GM21390 (cell line): Measurements from ENCODE around the gene PDK3.

Experiments
- ATAC-seq: cut with Tn5 transposase; IDR thresholded peaks from one replicate; pipeline ENCODE4 v1.9.1; 2021; ENCODE audit not compliant: unreplicated experiment

Gene PDK3

GRCh38 chrX:24464836-24465531 lies at the start of gene PDK3:
PDK3 (plus strand) TSS chrX:24465286; CDS start chrX:24465456, 170 bp downstream.
- peak; percentile 90 for ATAC-seq

GRCh38 chrX:24415921-24416320 lies 49.2 kb upstream of the PDK3 start:
- no peak for ATAC-seq

GRCh38 chrX:24423960-24424359 lies 41.1 kb upstream of the PDK3 start:
- ATAC-seq = no peak

GRCh38 chrX:24424948-24425347 lies 40.1 kb upstream of the PDK3 start:
- no peak for ATAC-seq

- ATAC-seq = no peak
Observed at GRCh38 chrX:24425806-24426205, 39.3 kb upstream of the PDK3 start.

GRCh38 chrX:24426340-24426913 lies 38.7 kb upstream of the PDK3 start:
- ATAC-seq = no peak

- ATAC-seq = no peak
Observed at GRCh38 chrX:24426921-24427746, 38.0 kb upstream of the PDK3 start.

- no peak for ATAC-seq
Observed at GRCh38 chrX:24427747-24428019, 37.4 kb upstream of the PDK3 start.

- ATAC-seq = no peak
Observed at GRCh38 chrX:24428516-24428915, 36.6 kb upstream of the PDK3 start.

GRCh38 chrX:24435060-24435459 lies 30.0 kb upstream of the PDK3 start:
- ATAC-seq = no peak

- ATAC-seq = no peak
Observed at GRCh38 chrX:24443918-24444317, 21.2 kb upstream of the PDK3 start.

- no peak for ATAC-seq
Observed at GRCh38 chrX:24444645-24445044, 20.4 kb upstream of the PDK3 start.

GRCh38 chrX:24448762-24449250 lies 16.3 kb upstream of the PDK3 start:
- ATAC-seq = no peak

- ATAC-seq = no peak
Observed at GRCh38 chrX:24463077-24463476, 2.0 kb upstream of the PDK3 start.

- ATAC-seq = no peak
Observed at GRCh38 chrX:24464498-24464835, 619 bp upstream of the PDK3 start.

- ATAC-seq = peak; percentile 10
Observed at GRCh38 chrX:24465532-24465865, 413 bp downstream of the PDK3 start.

GRCh38 chrX:24466025-24466424 lies 939 bp downstream of the PDK3 start:
- no peak for ATAC-seq

GRCh38 chrX:24468245-24468644 lies 3.2 kb downstream of the PDK3 start:
- ATAC-seq = no peak

- ATAC-seq = no peak
Observed at GRCh38 chrX:24471808-24472207, 6.7 kb downstream of the PDK3 start.

- no peak for ATAC-seq
Observed at GRCh38 chrX:24475480-24475879, 10.4 kb downstream of the PDK3 start.

GRCh38 chrX:24478509-24478908 lies 13.4 kb downstream of the PDK3 start:
- ATAC-seq = no peak

- peak; percentile 94 for ATAC-seq
Observed at GRCh38 chrX:24479924-24480323, 14.8 kb downstream of the PDK3 start.
